HepG2 (cell line): ENCODE data around the gene C2. TPM values are rescaled to one million over a fixed set of nuclear protein-coding genes. Genes with fewer than 3 reads are reported as not detected.
A peak's percentile ranks its signal among the peaks of the same experiment; 100 is the strongest.

Experiments used
- ASH2L ChIP-seq: fragments of 300-600, 200-600 bp; sonication (generic); IDR thresholded peaks from 2 replicates; pipeline ENCODE4 v1.7.0; 2017; ENCODE audit warnings: low read depth, mild to moderate bottlenecking, moderate library complexity, mixed read lengths, low read length; ENCODE audit not compliant: insufficient read length
- ATRX ChIP-seq: sonication (generic); formaldehyde crosslinking; IDR thresholded peaks from 2 replicates; pipeline ENCODE4 v1.4.0; 2020; ENCODE audit warnings: missing genetic modification reagents, borderline replicate concordance
- CREB1 ChIP-seq, 2 experiments: fragments of 450-650 bp in 1 of 2; IDR thresholded peaks; 2 replicates each; pipeline ENCODE4 v1.6.1; 2016 to 2017; ENCODE audit warnings: control low read depth in 1 of 2, mild to moderate bottlenecking in 1 of 2, missing compliant biosample characterization in 1 of 2, missing genetic modification characterization in 1 of 2
- DR1 ChIP-seq: sonication (generic); formaldehyde crosslinking; IDR thresholded peaks from 2 replicates; pipeline ENCODE4 v1.8.0; 2021; ENCODE audit warnings: mild to moderate bottlenecking, missing genetic modification reagents, inconsistent platforms
- FOSL1 ChIP-seq: sonication (generic); formaldehyde crosslinking; IDR thresholded peaks from 2 replicates; pipeline ENCODE4 v1.9.0; 2021; ENCODE audit warnings: missing genetic modification reagents, borderline replicate concordance
- FOXA3 ChIP-seq: IDR thresholded peaks from 2 replicates; pipeline ENCODE4 v1.6.1; 2016; ENCODE audit warnings: missing genetic modification reagents, missing compliant biosample characterization
- HMG20B ChIP-seq: conservative IDR thresholded peaks from 2 replicates; pipeline ENCODE4 v1.6.1; 2016; ENCODE audit warnings: missing genetic modification reagents, missing compliant biosample characterization
- NFE2L2 ChIP-seq: fragments of 150-350 bp; IDR thresholded peaks from 2 replicates; pipeline ENCODE4 v1.6.1; 2014; ENCODE audit warnings: low read length
- NFYB ChIP-seq: sonication (generic); formaldehyde crosslinking; IDR thresholded peaks from 2 replicates; pipeline ENCODE4 v1.4.0; 2020; ENCODE audit warnings: missing genetic modification reagents
- NR2F2 ChIP-seq: IDR thresholded peaks from 2 replicates; pipeline ENCODE4 v1.6.1; 2012; ENCODE audit warnings: low read depth, inconsistent platforms, borderline replicate concordance
- PAX8 ChIP-seq: sonication (generic); formaldehyde crosslinking; IDR thresholded peaks from 2 replicates; pipeline ENCODE4 v1.8.0; 2022; ENCODE audit warnings: mild to moderate bottlenecking, missing genetic modification reagents, borderline replicate concordance
- TAF15 ChIP-seq: fragments of 200-400 bp; formaldehyde crosslinking; IDR thresholded peaks from one replicate; pipeline ENCODE4 v1.6.1; 2018; ENCODE audit warnings: mild to moderate bottlenecking, low read depth, low read length; ENCODE audit not compliant: poor library complexity, severe bottlenecking
- TCF7 ChIP-seq: sonication (generic); IDR thresholded peaks from 2 replicates; pipeline ENCODE4 v1.6.1; 2016; ENCODE audit warnings: antibody characterized with exemption, low read depth
- XRCC5 ChIP-seq: fragments of 200-400 bp; formaldehyde crosslinking; optimal IDR thresholded peaks from 2 replicates; pipeline ENCODE3; 2017; ENCODE audit warnings: mild to moderate bottlenecking, low read length
- ZBTB1 ChIP-seq: sonication (generic); formaldehyde crosslinking; IDR thresholded peaks from 2 replicates; pipeline ENCODE4 v1.4.0; 2020; ENCODE audit warnings: missing genetic modification reagents, borderline replicate concordance
- ZBTB7B ChIP-seq: sonication (generic); formaldehyde crosslinking; IDR thresholded peaks from 2 replicates; pipeline ENCODE4 v1.4.0; 2020; ENCODE audit warnings: missing genetic modification reagents
- ZFP62 ChIP-seq: sonication (generic); formaldehyde crosslinking; IDR thresholded peaks from 2 replicates; pipeline ENCODE4 v1.4.0; 2020; ENCODE audit warnings: missing genetic modification reagents
- ZNF232 ChIP-seq: sonication (generic); formaldehyde crosslinking; IDR thresholded peaks from 2 replicates; pipeline ENCODE4 v1.4.0; 2020; ENCODE audit warnings: missing genetic modification reagents, borderline replicate concordance
- ZNF569 ChIP-seq: sonication (generic); formaldehyde crosslinking; IDR thresholded peaks from 2 replicates; pipeline ENCODE4 v1.5.0; 2020; ENCODE audit warnings: mild to moderate bottlenecking, missing genetic modification reagents, moderate library complexity, borderline replicate concordance
- ZNF841 ChIP-seq: sonication (generic); formaldehyde crosslinking; IDR thresholded peaks from 2 replicates; pipeline ENCODE4 v1.8.1; 2023; ENCODE audit warnings: missing genetic modification reagents, borderline replicate concordance
- polyA plus RNA-seq, 8 experiments: library from polyadenylated mRNA; depleted of rRNA in 3 of 8; stranded (reverse) in 7 of 8; unstranded in 1 of 8; fragments of >200 nt; fragmentation: Illumina TruSeq in 4 of 8; extraction: Trizol in 4 of 8; gene quantifications; 2 replicates each; pipeline versions ENCODE4 v1.2.1 to v1.2.3, GENCODE V29; 2011 to 2016; ENCODE audit warnings: low read depth in 4 of 8, missing spikeins in 1 of 8, mixed read lengths in 1 of 8; ENCODE audit not compliant: insufficient read depth in 1 of 8
- total RNA-seq, 5 experiments: library from RNA; depleted of rRNA; stranded (reverse); fragments of >200 nt; fragmentation: Illumina TruSeq; extraction: Trizol; gene quantifications; 2 replicates each; pipeline ENCODE4 v1.2.3, GENCODE V29; 2016; ENCODE audit warnings: low read depth in 1 of 5
- TF ChIP-seq, protein P1 (sequence below): sonication (generic); formaldehyde crosslinking; IDR thresholded peaks from 2 replicates; pipeline ENCODE4 v1.8.0; 2022; ENCODE audit warnings: missing genetic modification reagents, low read depth, mild to moderate bottlenecking, borderline replicate concordance
- TF ChIP-seq, protein P2 (sequence below): IDR thresholded peaks from 2 replicates; pipeline ENCODE4 v1.6.1; 2016; ENCODE audit warnings: missing genetic modification reagents, missing compliant biosample characterization
- TF ChIP-seq, protein P3 (sequence below): sonication (generic); formaldehyde crosslinking; IDR thresholded peaks from 2 replicates; pipeline ENCODE4 v1.4.0; 2020; ENCODE audit warnings: missing genetic modification reagents, borderline replicate concordance
- TF ChIP-seq, protein P4 (sequence below): IDR thresholded peaks from 2 replicates; pipeline ENCODE4 v1.6.1; 2016; ENCODE audit warnings: low read depth

C2 gene
- total and polyA plus RNA-seq, 2 of the 13 experiments (the other 11 are each of a cell fraction or from before 2014, with no cell fraction given) = 165 to 307 TPM

DNA sequence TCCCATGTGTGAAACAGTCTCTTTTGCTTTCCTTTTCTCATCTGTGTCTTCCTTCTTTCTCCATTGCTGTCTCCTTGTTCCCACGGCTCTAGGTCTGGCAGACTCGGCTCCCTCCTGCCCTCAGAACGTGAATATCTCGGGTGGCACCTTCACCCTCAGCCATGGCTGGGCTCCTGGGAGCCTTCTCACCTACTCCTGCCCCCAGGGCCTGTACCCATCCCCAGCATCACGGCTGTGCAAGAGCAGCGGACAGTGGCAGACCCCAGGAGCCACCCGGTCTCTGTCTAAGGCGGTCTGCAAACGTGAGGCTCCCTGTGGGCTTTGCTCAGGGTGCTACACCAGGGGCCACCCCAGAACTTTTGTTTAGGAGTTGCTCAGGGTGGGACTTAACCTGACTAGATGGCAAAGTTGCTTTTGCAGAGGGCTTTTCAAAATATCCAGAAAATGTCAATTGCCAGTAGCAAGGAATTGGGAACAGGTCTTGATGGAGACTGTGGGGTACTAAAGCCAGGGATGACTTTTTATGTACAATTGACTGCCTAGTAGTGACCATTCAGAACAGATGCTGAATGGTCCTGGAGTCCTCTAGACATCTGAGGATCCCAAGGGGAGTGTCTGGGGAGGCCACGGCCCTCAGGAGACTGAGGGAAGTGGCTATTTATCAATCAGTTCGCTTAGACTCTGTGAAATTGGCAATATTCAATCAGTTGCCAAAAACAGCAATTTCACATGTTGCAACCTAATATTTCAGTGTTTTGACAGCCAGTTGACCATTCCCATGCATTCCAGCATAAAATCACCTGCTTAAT is 550 bp downstream of the C2 start (continued):
- TF ChIP-seq NR2F2 (no peak), ZNF232 (no peak; the same call in 1 of the 2 replicates), ZBTB1 (CRISPR knock-in tag) (no peak), CREB1 (IDR thresholded peaks at IDR 0.05) (no peak), CREB1 (CRISPR knock-in tag; IDR thresholded peaks at IDR 0.05) (no peak), ZBTB7B (CRISPR knock-in tag) (no peak), NFYB (CRISPR knock-in tag) (no peak), DR1 (CRISPR knock-in tag) (no peak), FOSL1 (no peak), ZNF569 (CRISPR knock-in tag) (no peak), ZNF841 (CRISPR knock-in tag) (no peak), HMG20B (CRISPR knock-in tag) (no peak), TAF15 (no peak), PAX8 (CRISPR knock-in tag) (peak; percentile 68; the same call in 1 of the 2 replicates), TCF7 (no peak), FOXA3 (CRISPR knock-in tag) (no peak; the same call in 1 of the 2 replicates), NFE2L2 (no peak), ZFP62 (CRISPR knock-in tag) (no peak), XRCC5 (no peak), ATRX (CRISPR knock-in tag) (no peak), ASH2L (no peak)
- TF ChIP-seq, protein P1, sequence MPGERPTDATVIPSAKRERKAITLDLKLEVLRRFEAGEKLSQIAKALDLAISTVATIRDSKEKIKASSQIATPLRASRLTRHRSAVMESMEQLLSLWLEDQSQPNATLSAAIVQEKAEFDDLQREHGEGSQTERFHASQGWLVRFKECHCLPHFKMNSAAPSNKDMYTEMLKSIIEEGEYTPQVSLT (CRISPR knock-in tag) = no peak
- TF ChIP-seq, protein P2, sequence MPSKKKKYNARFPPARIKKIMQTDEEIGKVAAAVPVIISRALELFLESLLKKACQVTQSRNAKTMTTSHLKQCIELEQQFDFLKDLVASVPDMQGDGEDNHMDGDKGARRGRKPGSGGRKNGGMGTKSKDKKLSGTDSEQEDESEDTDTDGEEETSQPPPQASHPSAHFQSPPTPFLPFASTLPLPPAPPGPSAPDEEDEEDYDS = no peak
- TF ChIP-seq, protein P3, sequence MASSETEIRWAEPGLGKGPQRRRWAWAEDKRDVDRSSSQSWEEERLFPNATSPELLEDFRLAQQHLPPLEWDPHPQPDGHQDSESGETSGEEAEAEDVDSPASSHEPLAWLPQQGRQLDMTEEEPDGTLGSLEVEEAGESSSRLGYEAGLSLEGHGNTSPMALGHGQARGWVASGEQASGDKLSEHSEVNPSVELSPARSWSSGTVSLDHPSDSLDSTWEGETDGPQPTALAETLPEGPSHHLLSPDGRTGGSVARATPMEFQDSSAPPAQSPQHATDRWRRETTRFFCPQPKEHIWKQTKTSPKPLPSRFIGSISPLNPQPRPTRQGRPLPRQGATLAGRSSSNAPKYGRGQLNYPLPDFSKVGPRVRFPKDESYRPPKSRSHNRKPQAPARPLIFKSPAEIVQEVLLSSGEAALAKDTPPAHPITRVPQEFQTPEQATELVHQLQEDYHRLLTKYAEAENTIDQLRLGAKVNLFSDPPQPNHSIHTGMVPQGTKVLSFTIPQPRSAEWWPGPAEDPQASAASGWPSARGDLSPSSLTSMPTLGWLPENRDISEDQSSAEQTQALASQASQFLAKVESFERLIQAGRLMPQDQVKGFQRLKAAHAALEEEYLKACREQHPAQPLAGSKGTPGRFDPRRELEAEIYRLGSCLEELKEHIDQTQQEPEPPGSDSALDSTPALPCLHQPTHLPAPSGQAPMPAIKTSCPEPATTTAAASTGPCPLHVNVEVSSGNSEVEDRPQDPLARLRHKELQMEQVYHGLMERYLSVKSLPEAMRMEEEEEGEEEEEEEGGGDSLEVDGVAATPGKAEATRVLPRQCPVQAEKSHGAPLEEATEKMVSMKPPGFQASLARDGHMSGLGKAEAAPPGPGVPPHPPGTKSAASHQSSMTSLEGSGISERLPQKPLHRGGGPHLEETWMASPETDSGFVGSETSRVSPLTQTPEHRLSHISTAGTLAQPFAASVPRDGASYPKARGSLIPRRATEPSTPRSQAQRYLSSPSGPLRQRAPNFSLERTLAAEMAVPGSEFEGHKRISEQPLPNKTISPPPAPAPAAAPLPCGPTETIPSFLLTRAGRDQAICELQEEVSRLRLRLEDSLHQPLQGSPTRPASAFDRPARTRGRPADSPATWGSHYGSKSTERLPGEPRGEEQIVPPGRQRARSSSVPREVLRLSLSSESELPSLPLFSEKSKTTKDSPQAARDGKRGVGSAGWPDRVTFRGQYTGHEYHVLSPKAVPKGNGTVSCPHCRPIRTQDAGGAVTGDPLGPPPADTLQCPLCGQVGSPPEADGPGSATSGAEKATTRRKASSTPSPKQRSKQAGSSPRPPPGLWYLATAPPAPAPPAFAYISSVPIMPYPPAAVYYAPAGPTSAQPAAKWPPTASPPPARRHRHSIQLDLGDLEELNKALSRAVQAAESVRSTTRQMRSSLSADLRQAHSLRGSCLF (CRISPR knock-in tag) = no peak
- TF ChIP-seq, protein P4, sequence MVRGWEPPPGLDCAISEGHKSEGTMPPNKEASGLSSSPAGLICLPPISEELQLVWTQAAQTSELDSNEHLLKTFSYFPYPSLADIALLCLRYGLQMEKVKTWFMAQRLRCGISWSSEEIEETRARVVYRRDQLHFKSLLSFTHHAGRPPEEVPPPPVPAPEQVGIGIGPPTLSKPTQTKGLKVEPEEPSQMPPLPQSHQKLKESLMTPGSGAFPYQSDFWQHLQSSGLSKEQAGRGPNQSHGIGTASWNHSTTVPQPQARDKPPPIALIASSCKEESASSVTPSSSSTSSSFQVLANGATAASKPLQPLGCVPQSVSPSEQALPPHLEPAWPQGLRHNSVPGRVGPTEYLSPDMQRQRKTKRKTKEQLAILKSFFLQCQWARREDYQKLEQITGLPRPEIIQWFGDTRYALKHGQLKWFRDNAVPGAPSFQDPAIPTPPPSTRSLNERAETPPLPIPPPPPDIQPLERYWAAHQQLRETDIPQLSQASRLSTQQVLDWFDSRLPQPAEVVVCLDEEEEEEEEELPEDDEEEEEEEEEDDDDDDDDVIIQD (CRISPR knock-in tag) = no peak
